Limb (tissue), 2 donors: ENCODE measurements around the gene TMEM255A.

Experiments
- DNase-seq, 2 donors: peaks; one replicate each; pipeline ENCODE4 v3.0.0-alpha.2; 2016; ENCODE audit errors: extremely low spot score in 2 of 2

TMEM255A gene

DNA sequence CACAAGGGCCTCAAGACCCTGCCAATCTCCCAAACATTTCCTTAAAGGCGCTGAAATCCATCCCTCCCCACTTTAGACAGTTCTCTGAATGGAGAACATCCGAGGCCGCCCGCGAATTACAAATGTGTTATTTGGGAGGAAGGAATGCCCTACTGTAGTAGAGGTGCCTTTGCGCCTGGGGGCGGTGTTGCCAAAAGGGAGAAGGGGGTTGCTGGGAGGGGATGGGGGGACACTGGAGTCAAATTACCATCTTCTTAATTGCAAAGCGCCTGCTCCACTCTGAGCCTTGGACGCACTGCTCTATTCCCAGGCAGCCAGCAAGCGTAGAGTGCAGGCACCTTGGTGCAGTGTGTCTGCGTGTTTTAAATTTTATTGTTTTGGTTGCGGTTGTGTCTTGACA, 2.7 kb downstream of the TMEM255A start:
- peak in 1 of 2 donors; percentile 34 for DNase-seq

DNA sequence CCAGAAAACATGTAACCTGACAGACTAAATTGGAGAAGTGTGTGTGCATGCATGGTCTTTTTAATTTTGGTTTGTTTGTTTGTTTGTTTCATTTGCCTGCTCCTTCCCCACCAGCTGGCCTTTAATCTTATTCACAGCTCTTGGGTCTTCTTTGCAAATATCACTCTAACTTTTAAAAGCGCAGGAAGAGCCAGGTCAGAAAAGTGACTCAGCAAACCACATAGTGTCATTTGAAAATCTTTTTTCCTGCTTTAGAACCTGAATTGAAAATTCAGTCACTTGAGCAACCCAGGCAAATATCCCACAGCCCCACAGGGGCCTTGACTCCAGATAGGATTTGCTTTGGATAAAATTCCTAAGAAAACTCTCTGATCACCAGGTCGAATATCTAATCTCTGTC, 4.6 kb downstream of the TMEM255A start:
- no peak for DNase-seq

DNA sequence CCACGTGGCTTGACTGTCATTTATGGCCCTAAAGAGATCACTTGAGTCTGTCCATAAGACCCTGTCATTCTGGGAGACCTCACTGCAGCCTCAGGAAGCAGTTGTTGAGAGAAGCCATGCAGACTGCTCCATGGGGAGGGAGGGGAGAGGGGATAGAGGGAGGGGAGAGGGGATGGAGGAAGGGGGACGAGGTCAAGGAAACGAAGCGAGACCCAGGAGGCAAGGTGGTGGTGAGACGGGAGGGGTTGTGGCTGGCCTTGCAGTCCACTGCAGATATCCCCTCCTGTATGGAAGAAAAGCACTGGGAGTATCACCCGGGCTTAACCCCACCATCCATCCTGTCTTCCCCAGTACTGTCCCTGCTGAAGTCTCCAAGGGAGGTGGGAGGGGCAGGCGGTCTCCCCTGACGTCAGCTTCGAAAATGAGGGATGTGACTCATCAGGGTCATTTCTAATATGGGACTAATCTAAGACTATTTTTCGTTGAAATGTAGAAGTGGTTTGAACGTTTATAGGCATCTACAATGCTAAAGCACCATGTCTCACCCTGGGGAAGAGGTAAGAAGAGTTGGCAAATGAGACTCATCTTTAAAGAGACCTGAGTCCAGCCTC, 5.6 kb downstream of the TMEM255A start:
- DNase-seq, result no peak

DNA sequence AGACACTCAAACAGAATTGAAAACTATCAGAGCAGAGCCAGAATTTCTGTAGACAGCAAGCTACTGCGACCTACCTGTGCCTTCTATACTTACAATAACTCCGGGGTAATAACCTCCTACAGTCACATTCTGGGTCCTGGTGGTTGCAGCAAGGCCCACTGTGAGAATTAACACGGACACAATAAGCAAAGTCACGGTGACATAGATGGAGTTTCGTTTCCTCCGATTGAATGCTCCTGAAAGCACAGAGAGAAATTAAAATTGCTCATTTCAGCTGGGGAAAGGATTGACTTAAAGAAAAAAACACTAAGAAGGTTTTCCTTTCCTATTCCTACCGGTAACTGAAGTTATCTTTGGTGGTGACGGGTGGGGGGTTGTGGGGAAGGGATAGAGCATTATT, 7.0 kb downstream of the TMEM255A start:
- no peak for DNase-seq

DNA sequence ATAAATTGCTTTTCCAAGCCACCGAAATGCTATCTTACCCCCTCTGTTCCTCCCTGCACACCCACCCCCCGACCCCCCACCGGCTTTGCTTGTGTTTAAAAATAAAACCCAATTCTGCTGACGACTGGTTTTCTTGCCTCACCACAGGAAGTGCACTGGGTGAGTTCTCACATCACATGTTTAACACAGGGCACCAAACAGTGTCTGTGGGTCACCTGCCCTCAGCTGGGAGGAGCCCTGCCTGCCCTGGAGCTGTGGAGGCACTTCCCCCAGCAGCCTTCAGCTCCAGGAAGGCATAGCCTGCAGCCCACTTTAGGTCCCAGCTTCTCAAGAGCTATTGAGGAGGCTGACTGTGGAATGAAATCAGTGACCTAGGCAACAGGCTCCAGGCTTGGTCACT, 8.8 kb downstream of the TMEM255A start:
- DNase-seq, result no peak

DNA sequence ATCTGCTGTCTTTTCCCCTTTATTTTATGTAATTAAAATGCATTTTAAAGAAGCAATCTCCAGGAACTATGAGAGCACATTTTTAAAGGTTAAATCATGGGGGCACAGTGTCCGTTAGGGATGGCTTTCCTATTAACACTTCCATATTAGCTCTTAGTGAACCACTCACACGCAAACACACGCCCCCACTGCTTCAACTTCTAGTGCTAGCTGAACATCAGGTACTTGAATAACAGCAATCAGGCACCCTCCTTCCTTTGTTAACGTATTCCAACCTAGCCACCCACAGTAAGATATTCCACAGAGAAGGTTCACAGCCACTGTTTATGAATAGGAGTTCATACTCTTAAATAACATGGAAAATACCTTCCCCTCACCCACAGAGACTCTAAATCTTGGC, 9.3 kb downstream of the TMEM255A start:
- no peak for DNase-seq

DNA sequence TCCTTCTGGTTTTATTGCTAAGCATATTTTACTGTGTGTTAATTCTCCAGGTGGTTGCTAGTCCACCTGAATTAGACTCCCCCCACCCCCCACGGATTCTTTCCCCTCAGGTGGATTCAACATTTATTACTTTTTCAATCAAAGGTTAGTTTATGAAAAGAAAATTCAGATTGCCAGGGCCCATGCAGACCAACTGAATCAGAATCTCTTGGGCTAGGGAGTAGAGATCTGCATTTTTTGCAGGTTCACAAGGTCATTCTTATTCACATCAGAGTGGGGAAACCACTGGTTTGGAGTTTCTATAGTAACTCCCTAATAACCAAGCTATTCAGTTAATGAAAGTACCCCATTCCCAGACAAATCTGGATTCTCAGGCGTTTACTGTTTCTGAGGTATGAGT, 9.8 kb downstream of the TMEM255A start:
- no peak for DNase-seq

DNA sequence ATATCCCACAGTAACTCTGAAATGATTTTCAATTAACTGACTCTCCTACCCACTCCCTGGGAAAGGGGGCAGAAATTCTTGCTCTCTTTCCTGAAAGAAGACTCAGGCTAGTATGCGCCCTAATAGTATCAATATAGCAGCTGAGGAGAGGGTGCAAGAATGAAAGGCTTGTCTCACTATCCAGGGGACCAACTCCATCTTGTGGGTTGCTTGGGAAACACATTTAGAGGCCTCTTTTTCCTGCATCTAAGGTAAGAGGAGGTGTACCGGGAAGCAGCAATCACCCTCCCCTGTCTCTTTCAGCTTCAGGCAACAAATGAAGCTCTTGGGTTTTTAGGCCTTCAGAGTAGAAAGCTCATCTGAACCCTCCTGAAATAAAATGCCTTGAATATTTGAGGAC, 11.3 kb downstream of the TMEM255A start:
- DNase-seq, result no peak

DNA sequence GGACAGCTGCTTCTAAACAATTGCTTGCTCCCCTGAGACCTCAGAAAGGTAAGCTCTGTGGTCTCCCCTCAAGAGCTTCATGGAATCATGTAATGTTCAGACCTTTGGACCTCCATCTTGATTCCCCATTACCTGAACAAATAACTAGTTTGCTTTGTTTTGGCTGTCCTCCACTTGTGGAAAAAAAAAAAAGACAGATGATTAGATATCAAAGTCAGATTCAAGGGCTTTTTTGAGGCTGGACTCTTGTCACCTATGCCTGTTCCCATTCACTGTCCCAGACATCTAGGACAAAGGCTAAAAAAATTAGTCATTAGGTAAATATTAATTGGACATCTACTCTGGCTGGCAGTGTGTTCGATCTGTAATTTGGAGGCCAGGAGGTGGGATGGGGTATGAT, 13.3 kb downstream of the TMEM255A start:
- DNase-seq, result no peak

DNA sequence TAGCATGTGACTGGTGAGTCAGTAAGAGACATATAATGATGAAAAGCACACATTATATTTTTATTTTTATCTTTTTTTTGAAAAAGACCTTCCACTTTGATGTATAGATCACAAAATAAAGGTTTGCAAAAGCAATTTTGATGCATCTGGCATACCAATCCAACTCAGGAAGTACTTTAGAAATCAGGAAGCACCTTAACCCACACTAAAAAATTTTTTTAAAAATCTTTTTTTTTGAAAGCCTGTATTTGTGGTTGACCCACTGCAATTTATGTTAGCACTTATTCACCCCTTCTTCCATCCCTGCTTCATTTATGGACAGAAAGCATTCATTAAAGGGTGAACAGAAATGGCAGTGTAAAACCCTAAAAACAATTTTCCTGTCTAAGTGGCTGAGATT, 16.6 kb downstream of the TMEM255A start:
- no peak for DNase-seq

DNA sequence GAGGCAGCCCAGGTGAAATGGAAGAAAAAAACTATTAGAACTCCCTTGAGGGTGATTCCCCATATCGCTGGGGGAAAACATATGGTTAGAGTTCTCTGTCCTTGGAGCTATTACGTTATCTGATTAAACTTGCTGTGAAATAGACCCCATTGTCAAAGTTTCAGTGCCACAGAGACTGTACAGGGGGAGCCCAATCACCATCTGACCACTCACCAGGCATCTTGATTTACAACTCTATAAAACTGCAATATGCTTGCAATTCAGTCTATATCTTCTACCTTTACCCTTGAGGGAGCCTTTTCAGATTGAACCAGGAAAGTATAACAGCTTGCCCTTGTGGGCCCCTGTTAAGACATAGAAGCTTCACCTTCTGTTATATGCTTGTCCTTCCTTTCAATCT, 18.2 kb downstream of the TMEM255A start:
- DNase-seq, result no peak

DNA sequence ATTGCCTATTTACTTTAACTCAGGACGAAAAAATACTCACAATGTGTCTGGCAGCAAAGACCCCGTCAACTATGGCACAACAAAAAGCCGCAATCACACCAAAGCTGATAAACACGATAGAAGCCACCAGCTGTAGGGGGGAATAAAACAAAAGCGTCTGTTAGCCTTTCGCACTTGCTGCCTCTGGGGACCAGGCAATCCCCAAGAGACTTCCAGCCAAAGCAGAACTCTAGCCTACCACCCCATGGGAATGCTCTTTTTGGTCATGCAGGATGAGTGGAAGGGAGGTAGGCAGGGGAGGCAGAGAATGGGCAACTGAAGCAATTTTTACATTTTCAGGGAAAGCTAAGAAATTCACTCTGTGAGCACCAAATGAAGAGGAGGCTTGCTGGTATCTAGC, 20.1 kb downstream of the TMEM255A start:
- DNase-seq, result no peak

DNA sequence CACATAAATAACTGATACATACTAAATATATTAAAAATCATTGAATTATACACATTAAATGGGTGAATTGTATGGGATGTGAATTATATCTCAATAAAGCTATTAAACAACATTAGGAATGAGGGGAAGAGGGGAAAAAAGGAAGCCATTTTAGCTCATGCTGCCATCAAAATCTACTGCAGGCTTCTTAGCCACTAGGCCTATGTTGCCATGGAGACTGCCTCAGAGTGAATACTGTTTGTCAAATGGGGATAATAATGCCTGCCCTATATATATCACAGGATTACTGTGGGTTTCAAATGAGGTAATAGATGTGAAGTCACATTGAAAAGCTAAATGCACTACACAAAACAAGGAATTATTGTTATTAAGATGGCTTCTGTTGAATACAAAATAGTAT, 21.2 kb downstream of the TMEM255A start:
- no peak for DNase-seq

DNA sequence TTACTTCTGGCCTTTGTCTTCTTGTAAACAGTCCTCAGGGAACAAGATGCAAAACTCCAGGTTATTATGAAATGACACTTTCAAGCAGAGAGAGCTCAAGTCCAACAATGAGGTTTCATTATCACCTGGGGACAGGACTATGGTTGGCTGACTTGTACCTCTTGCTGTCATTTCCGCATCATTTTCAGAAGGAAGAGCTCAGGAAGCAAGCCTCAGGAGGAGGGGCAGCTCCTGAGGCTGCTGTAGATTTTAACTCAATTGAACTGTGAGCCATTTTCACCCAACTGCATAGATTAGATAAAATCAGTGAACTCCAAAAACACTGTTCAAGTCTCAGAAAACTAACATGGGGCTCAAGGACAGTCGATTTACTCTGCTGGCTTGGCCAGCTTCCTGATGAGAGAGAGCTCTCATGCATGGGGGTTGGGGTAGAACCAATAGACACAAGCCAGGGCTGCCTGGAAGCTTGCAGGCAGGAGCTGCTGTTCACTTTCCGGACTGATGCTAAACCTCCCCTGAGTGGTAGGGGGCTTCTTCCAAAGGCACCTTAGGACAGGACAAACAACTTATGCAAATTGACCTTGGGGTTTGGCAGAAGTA, 23.6 kb downstream of the TMEM255A start:
- DNase-seq, result no peak

DNA sequence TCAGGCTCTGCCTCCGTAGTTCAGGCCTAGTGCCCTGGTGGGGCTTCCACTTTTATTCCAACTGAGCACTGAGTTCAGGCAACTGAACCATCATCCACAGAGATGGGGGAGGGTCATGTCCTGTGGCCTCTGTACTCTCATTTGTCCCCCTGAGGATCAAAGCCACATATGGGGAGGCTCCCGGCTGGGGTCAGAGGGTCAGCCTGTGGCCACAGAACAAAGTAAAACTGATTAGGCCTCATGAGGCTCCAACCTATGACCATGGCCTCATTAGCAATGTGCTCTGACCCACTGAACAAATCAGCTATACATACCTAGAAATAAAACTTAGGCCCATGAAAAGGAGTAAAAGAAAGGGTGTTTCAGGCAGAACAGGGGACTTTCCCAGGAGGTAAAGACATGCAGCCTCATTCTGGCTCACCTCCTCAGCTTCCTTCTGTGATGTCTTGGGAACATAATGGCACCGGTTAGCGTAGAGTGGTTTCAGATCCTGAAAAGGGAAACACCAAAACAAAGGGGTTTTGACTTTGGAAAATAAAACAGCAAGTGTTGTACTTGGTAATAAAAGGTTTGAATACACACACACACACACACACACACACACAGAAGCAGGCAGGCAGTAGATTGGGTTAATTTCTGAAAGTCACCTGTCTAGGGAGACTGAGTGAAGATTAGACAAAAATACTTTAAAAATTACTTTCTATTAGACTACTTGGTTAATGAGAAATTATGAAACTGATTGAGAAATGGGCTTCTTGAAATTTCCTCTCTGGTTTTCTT, 24.3 kb downstream of the TMEM255A start:
- DNase-seq, result no peak

DNA sequence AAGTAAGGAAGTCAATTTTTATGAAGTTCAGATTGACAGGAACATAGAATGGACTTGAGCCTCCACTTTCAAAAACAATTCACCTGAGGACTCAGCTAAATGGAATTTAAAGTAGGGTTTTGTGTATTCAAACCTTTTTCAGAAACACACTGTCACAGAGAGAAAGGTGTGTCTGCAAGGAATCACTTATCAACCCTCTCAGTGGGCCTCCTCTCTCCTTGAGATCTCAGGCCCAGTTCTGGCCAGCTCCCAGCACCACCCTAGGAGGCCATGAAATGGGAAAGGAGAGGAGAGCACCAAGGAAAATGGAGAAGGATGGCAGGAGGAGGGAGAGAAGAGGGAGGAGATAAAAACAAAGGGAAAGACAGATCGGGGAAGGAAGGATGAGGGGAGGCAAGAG, 28.6 kb downstream of the TMEM255A start:
- no peak for DNase-seq

DNA sequence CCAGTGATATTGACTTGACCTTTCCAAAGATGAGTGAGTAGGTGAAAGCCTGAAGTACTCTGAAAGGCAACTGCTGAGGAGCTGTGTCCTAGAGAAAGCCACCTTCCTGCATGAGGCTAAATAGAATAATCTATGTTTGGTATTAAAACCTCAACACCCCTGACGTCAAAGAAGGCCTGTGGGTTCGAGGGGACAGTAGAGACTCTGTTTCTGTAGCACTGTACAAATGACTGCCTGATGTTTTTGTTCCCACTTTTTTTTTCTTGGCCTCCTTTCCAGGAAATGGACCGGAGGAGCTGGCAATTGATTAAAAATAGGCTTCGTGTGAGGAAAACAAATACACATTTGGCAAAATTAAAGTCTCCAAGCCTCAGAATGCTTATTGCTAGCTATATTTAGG, 29.5 kb downstream of the TMEM255A start:
- DNase-seq, result no peak

DNA sequence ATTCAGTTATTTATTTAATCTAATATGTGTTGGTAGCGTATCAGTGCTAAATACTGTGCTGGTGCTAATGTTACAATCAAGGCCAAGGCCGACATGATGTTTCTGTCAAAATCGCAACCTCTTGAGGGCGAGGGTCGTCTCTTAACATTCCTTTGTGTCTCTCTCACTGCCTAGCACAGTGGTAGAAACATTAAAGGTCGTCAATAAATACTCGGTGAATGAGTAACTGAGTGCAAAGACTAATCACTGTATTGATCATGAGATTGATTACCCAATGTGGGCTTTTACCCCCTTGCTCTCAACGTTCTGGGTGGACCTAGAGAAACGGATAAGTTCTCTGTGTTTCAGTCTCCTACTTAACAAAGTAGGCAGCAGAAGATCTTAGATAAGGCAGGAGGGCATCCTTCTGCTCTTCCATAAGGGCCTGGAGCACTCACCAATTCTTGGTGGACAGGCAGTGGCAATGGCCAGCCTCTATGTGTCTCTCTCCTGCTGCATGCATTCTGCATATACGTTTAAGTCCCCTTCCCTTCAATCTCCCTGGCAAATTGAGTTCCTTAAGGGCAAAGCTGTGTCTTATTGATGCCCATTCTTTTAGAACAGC, 30.1 kb downstream of the TMEM255A start:
- DNase-seq, result no peak

DNA sequence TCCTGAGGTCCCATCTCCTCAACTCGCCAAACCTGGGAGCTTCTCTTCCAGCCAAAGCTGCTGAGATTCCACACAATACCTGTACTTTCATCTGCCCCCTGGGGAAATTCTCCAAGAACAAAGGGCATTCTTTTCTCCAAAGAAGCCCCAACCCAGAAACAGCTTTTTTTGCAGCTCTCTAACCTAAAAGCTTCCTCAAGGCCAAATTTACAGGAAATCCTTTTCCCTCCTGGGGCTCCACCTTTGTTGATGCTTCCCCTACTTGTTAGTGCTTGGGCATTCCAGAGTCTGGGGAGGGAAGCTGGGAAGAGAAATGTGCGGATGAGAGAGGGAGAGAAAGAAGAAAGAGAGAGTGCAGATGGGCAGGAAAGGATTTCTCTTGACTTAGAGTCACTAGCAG, 36.3 kb downstream of the TMEM255A start:
- DNase-seq, result no peak

DNA sequence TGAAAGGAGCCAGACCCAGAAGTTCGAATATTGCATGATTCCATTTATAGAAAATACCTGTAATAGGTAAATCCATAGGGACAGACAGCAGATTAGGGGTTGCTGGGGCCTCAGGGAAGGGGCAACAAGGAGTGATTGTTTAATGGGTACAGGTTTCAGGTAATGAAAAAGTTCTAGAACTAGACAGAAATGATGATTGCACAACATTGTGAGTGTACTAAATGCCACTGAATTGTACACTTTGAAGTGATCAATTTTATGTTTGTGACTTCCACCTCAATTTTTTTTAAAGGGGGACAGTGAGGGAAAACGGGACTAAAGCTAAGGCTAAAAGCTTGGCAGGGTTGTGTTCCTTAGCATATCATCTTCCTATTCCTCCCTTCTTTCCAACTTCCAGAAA, 37.1 kb downstream of the TMEM255A start:
- no peak for DNase-seq

DNA sequence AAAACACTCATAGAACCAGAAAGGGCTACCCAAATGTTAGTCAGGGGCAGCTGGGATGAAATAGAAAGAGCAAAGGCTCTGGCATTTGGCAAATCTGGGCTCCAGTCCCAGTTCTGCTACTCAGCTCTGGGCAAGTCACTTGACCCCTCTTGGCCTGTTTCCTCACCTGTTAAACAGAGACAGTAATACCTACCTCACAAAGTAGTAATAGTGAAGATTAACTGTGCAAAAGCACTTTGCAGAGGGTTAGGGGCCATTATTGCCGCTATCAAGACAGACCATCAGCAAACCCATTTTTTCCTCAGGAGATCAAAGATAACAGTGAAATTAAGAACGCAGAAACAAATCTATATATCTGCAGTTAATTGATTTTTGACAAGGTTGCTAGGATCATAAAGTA, 40.0 kb downstream of the TMEM255A start:
- DNase-seq, result no peak

DNA sequence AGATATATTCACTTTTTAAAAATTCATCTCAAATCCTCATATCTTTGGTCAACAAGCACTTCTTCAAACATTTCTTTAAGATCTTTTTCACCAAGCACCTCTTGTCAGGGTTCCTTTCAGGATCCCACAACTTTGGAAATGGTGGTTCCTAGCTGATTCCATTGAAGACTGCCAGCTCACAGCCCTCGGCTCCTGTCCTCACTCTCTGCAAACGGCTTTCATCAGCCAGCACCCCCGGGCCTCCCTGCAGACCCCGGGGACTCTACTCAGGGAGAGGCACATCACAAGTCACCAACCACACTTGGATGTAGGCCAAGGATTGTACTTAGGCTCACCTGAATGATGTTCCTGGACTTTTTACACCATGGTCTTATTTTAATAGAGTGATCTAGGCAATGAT, 40.7 kb downstream of the TMEM255A start:
- DNase-seq, result no peak
